B cell (primary cell): ENCODE results near the gene MPI. TPM values are rescaled to one million over a fixed set of nuclear protein-coding genes. Genes with fewer than 3 reads are reported as not detected.

Experiments
- ATAC-seq: fragments of 200-7000 bp; cut with Tn5 transposase; one replicate; pipeline ENCODE4 v1.10.0; 2021; ENCODE audit warnings: low read depth, mild to moderate bottlenecking, moderate number of reproducible peaks, moderate library complexity
- CTCF ChIA-PET: fragments of 350-600 bp; sonication (Branson Sonifier 250); formaldehyde crosslinking; loops from one replicate; lab custom pipeline; 2021; ENCODE audit warnings: antibody characterized with exemption, inconsistent platforms; lab: Charles Lee
- POLR2A ChIA-PET: fragments of 350-600 bp; sonication (Branson Sonifier 250); formaldehyde crosslinking; loops from one replicate; lab custom pipeline; 2021; ENCODE audit warnings: antibody characterized with exemption; lab: Charles Lee
- DNase-seq: peaks from one replicate; pipeline ENCODE4 v3.0.0; 2013
- H2AFZ ChIP-seq: 2 replicates; pipeline ENCODE4 v1.6.1; 2012; ENCODE audit warnings: mild to moderate bottlenecking, low read depth, low read length; ENCODE audit not compliant: insufficient read depth, poor library complexity, severe bottlenecking
- H3K27ac ChIP-seq, 2 donors: 1 replicate in 1 of 2; 2 replicates in 1 of 2; pipeline ENCODE4 v1.5.1; 2012 to 2013; ENCODE audit warnings: low read length in 2 of 2, mild to moderate bottlenecking in 2 of 2, moderate library complexity in 1 of 2
- H3K27me3 ChIP-seq, 4 experiments: fragments of 200-600 bp in 1 of 4; sonication (generic) in 1 of 4; replicated peaks in 1 of 4; 1 replicate in 2 of 4; 2 replicates in 2 of 4; pipeline versions ENCODE4 v1.6.1 to v1.7.0; 2013 to 2016; ENCODE audit warnings: low read length in 3 of 4, mild to moderate bottlenecking in 2 of 4, mixed read lengths in 1 of 4, moderate library complexity in 1 of 4; ENCODE audit not compliant: insufficient read depth in 4 of 4, control insufficient read depth in 3 of 4; ENCODE audit errors: control extremely low read depth in 1 of 4
- H3K36me3 ChIP-seq, 2 experiments: replicated peaks in 1 of 2; 1 replicate in 1 of 2; 2 replicates in 1 of 2; pipeline versions ENCODE4 v1.6.1 to v1.7.1; 2013; ENCODE audit warnings: low read length in 1 of 2; ENCODE audit not compliant: insufficient read depth in 2 of 2, control insufficient read depth in 1 of 2; ENCODE audit errors: control extremely low read depth in 1 of 2, extremely low read depth in 1 of 2
- H3K4me1 ChIP-seq, 2 donors: fragments of 200-600 bp in 1 of 2; sonication (generic) in 1 of 2; 1 replicate in 1 of 2; 2 replicates in 1 of 2; pipeline versions ENCODE4 v1.5.1 to v1.6.1; 2013 to 2017; ENCODE audit warnings: low read length in 2 of 2; ENCODE audit not compliant: control insufficient read depth in 2 of 2, insufficient read depth in 2 of 2
- H3K4me2 ChIP-seq: replicated peaks from 2 replicates; pipeline ENCODE3; 2012; ENCODE audit warnings: mild to moderate bottlenecking, low read depth, low read length; ENCODE audit not compliant: poor library complexity, severe bottlenecking
- H3K4me3 ChIP-seq, 5 experiments: fragments of 200-600 bp in 1 of 5; sonication (generic) in 1 of 5; 1 replicate in 3 of 5; 2 replicates in 2 of 5; pipeline versions ENCODE4 v1.5.1 to v1.7.0; 2011 to 2016; ENCODE audit warnings: low read length in 4 of 5, mild to moderate bottlenecking in 4 of 5, low read depth in 2 of 5, control low read depth in 1 of 5, moderate library complexity in 1 of 5; ENCODE audit not compliant: insufficient read depth in 1 of 5; ENCODE audit errors: control extremely low read depth in 1 of 5, extremely low read depth in 1 of 5
- H3K79me2 ChIP-seq: fragments of 200-600 bp; sonication (generic); one replicate; pipeline ENCODE4 v1.6.0; 2016; ENCODE audit warnings: low read length; ENCODE audit not compliant: control insufficient read depth, insufficient read depth
- H3K9ac ChIP-seq: fragments of 200-600 bp; sonication (generic); 2 replicates; pipeline ENCODE4 v1.6.1; 2017; ENCODE audit warnings: mild to moderate bottlenecking, low read length, moderate library complexity
- H3K9me3 ChIP-seq, 3 donors: one replicate each; pipeline versions ENCODE4 v1.6.1 to v1.7.1; 2013; ENCODE audit warnings: low read length in 2 of 3; ENCODE audit not compliant: control insufficient read depth in 2 of 3, insufficient read depth in 1 of 3; ENCODE audit errors: control extremely low read depth in 1 of 3
- H4K20me1 ChIP-seq: 2 replicates; pipeline ENCODE4 v1.6.0; 2012; ENCODE audit warnings: mild to moderate bottlenecking, low read length; ENCODE audit not compliant: insufficient read depth, control insufficient read depth, poor library complexity, severe bottlenecking
- H3K27ac Mint-ChIP-seq: one replicate; pipeline ENCODE4 v1.8.0; 2021; ENCODE audit warnings: mixed read lengths
- H3K27me3 Mint-ChIP-seq: one replicate; pipeline ENCODE4 v1.8.0; 2021; ENCODE audit warnings: mixed read lengths
- H3K4me1 Mint-ChIP-seq: one replicate; pipeline ENCODE4 v1.8.0; 2021; ENCODE audit warnings: mixed read lengths
- H3K4me3 Mint-ChIP-seq: one replicate; pipeline ENCODE4 v1.8.0; 2021; ENCODE audit warnings: mixed read lengths
- H3K9me3 Mint-ChIP-seq: one replicate; pipeline ENCODE4 v1.8.0; 2022; ENCODE audit warnings: mixed read lengths; ENCODE audit not compliant: insufficient read depth
- EZH2 ChIP-seq: IDR thresholded peaks from 2 replicates; pipeline ENCODE4 v1.6.1; 2012; ENCODE audit warnings: borderline replicate concordance, low read depth, mild to moderate bottlenecking, moderate library complexity, low read length; ENCODE audit not compliant: insufficient read depth, poor library complexity, severe bottlenecking
- WGBS: methylation state at CpG from one replicate; pipeline ENCODE4 v1.1.5; 2013; ENCODE audit warnings: missing lambda C conversion rate; ENCODE audit not compliant: insufficient coverage; 5-methylcytosine and 5-hydroxymethylcytosine counted together
- intact Hi-C: fragments of 100-400 bp; cut with micrococcal nuclease; formaldehyde crosslinking; loops from one replicate; pipeline ENCODE4 v1.10.0; 2022
- polyA plus RNA-seq: library from polyadenylated mRNA; depleted of rRNA; stranded (reverse); fragments of >200 nt; gene quantifications from 2 replicates; pipeline ENCODE4 v1.2.3, GENCODE V29; 2012
- total RNA-seq, 2 donors: library from RNA; stranded (reverse); fragments of 120-200 nt in 1 of 2; gene quantifications; 1 replicate in 1 of 2; 2 replicates in 1 of 2; pipeline versions ENCODE4 v1.2.3 to v1.2.4, GENCODE V29; 2013 to 2022
- TF ChIP-seq, protein P1 (sequence below): fragments of 200-600 bp; IDR thresholded peaks from one replicate; pipeline ENCODE4 v1.8.0; 2022; ENCODE audit warnings: antibody characterized with exemption, mild to moderate bottlenecking

MPI gene
- total and polyA plus RNA-seq, 2 donors (not counting 1 experiment from before 2014, with no cell fraction given), result 37.2 to 59.8 TPM

DNA sequence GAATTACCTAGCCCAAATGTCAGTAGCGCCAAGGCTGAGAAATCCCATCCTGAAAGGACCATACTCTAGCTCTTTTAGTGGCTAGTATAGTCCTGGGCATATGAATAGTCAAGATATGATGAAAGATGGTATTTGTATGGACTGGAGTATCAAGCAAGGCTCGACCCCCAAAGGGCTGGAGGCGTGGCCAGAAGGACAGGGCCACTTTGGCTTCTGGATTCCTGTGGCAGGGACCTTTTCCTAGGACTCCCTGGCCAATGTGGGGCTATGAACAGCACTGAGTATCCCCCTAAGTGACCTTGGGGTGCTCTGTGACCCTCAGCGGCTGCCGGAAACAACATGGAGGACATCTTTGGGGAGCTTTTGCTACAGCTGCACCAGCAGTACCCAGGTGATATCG, 6.0 kb downstream of the MPI start:
- CTCF ChIA-PET, result interaction anchor here (0.7 to 1.4 kb wide), 2 partner anchors 10 to 751 kb away, joined by 4 to 5 read pairs; partner anchors contain the start of gene FAM219B
- no peaks in the 10 kb centered on the region for H3K27me3 ChIP-seq
- H3K9me3 Mint-ChIP-seq, result no peaks in the 10 kb centered on the region
- H3K27ac ChIP-seq, result no peak overlapping the region
- H3K9me3 ChIP-seq, result no peaks in the 10 kb centered on the region
- DNase-seq (no peak), ATAC-seq (no peak)
- H4K20me1 ChIP-seq, result no peaks in the 10 kb centered on the region
- WGBS, result 96% methylated on average over 5 of the region's 6 CpGs
- no peak overlapping the region for H2AFZ ChIP-seq
- peaks cover 0 to 26% of the 10 kb centered on the region in 2 experiments for H3K36me3 ChIP-seq
- no peaks in the 10 kb centered on the region for H3K79me2 ChIP-seq
- POLR2A ChIA-PET, result interaction anchor here (1.8 kb wide), 1 partner anchor 10 kb away, joined by 5 read pairs; no protein-coding TSS in a partner anchor
- H3K4me3 ChIP-seq, result no peak overlapping the region
- no peak overlapping the region for H3K4me2 ChIP-seq
- no peak overlapping the region for H3K9ac ChIP-seq
- H3K27ac Mint-ChIP-seq, result no peak overlapping the region
- intact Hi-C loops, result no loop called here
- H3K4me3 Mint-ChIP-seq, result no peak overlapping the region
- no peaks in the 10 kb centered on the region for H3K27me3 Mint-ChIP-seq
- TF ChIP-seq, protein P1, sequence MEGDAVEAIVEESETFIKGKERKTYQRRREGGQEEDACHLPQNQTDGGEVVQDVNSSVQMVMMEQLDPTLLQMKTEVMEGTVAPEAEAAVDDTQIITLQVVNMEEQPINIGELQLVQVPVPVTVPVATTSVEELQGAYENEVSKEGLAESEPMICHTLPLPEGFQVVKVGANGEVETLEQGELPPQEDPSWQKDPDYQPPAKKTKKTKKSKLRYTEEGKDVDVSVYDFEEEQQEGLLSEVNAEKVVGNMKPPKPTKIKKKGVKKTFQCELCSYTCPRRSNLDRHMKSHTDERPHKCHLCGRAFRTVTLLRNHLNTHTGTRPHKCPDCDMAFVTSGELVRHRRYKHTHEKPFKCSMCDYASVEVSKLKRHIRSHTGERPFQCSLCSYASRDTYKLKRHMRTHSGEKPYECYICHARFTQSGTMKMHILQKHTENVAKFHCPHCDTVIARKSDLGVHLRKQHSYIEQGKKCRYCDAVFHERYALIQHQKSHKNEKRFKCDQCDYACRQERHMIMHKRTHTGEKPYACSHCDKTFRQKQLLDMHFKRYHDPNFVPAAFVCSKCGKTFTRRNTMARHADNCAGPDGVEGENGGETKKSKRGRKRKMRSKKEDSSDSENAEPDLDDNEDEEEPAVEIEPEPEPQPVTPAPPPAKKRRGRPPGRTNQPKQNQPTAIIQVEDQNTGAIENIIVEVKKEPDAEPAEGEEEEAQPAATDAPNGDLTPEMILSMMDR, result no peak
- no peak for TF ChIP-seq EZH2
- H3K4me1 ChIP-seq, result peaks cover 13 to 20% of the 10 kb centered on the region in 2 donors
- peaks cover 24% of the 10 kb centered on the region for H3K4me1 Mint-ChIP-seq

DNA sequence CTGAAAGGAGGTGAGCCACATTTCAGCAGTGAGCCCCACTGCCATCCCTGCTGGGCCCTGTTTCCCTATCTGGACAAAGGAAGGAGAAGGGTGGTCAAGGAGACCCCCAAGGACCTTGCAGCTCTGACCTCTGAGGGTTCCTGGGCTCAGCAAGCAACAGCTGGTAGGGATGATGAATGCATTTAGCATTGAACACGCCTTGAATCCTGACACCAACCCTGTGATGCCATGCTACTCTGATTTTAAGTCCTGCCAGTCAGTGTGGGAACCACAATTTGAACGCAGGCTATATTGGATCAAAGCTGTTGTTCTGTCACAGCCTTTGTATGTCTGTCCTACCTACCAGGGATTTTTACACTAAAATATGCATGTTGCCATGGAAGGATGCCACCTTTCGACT, 6.5 kb downstream of the MPI start:
- H3K79me2 ChIP-seq, result no peaks in the 10 kb centered on the region
- no peak overlapping the region for H3K4me2 ChIP-seq
- no peak overlapping the region for H3K27ac Mint-ChIP-seq
- intact Hi-C loops, result no loop called here
- H2AFZ ChIP-seq, result no peak overlapping the region
- ATAC-seq (no peak), DNase-seq (no peak)
- H3K4me1 Mint-ChIP-seq, result peaks cover 22% of the 10 kb centered on the region
- no peaks in the 10 kb centered on the region for H3K27me3 ChIP-seq
- H3K27me3 Mint-ChIP-seq, result no peaks in the 10 kb centered on the region
- WGBS, result 95% methylated on average over 2 of the region's 3 CpGs
- no peak for TF ChIP-seq EZH2
- TF ChIP-seq, protein P1, result no peak
- no peak overlapping the region for H3K27ac ChIP-seq
- no peaks in the 10 kb centered on the region for H3K9me3 ChIP-seq
- ChIA-PET CTCF (interaction anchor here (1.2 kb wide), 1 partner anchor 260 kb away, joined by 4 read pairs; no protein-coding TSS in a partner anchor), POLR2A (no interaction called here)
- peaks cover 0 to 31% of the 10 kb centered on the region in 2 experiments for H3K36me3 ChIP-seq
- no peaks in the 10 kb centered on the region for H3K9me3 Mint-ChIP-seq
- no peak overlapping the region for H3K4me3 Mint-ChIP-seq
- no peak overlapping the region for H3K4me3 ChIP-seq
- H3K9ac ChIP-seq, result no peak overlapping the region
- peaks cover 14 to 24% of the 10 kb centered on the region in 2 donors for H3K4me1 ChIP-seq
- peaks cover 3% of the 10 kb centered on the region for H4K20me1 ChIP-seq
